Measurements from ENCODE around the gene ADGRD1. TPM values are rescaled to one million over a fixed set of nuclear protein-coding genes. Genes with fewer than 3 reads are reported as not detected.

The ADGRD1 gene
- total RNA-seq, 1 donor from 2014 or later, result 35.8 TPM

DNA sequence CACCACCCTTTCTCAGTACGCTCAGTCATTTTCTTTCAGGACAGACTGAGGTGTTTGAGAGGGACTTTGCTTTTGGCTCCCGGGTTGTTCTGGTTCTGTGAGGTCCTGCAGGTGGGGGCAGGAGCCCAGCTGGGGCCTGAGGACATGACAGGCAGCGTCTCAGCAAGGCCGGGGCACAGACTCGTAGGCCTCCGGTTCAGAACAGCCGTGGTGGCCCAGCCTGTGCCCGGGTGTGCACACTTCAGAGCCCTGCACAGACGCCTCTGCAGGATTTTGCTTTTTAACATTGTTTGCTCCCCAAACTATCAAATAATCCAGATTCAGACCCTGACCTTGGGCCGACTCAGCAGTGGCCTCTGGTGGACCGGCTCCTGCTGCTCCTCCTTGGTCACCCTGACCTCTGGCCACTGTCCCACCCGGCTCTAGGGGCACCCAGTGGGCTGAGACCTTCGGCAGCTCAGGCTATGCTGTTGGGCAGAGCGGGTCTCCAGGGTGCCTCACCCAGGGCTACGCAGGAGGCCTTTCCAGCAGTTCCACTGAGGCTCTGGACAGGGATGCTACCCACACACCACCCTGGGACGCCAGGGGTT lies 65.2 kb downstream of the ADGRD1 start:
- intact Hi-C loops (cut with DNase I), result no loop called here
- TF ChIP-seq CTCF (IDR thresholded peaks at IDR 0.05), result no peak
- no peak for TF ChIP-seq POLR2AphosphoS5 (IDR thresholded peaks at IDR 0.05; ENCODE audit: insufficient read depth in 1 of 2, low read depth in 1 of 2)
- no peak for TF ChIP-seq POLR2A (IDR thresholded peaks at IDR 0.05)
- H3K9me3 ChIP-seq, result no peaks in the 10 kb centered on the region
- no peaks in the 10 kb centered on the region for H3K36me3 ChIP-seq
- H3K27ac ChIP-seq, result no peak overlapping the region
- H3K4me1 ChIP-seq, result peaks cover 8% of the 10 kb centered on the region
- H3K27me3 ChIP-seq, result no peaks in the 10 kb centered on the region
- no peak overlapping the region for H3K4me3 ChIP-seq
- DNase-seq (ENCODE audit: extremely low spot score in 2 of 2), result no peak

GRCh38 chr12:131020326-131021153 lies 66.8 kb downstream of the ADGRD1 start:
- TF ChIP-seq POLR2AphosphoS5 (IDR thresholded peaks at IDR 0.05; ENCODE audit: insufficient read depth in 1 of 2, low read depth in 1 of 2) (no peak), POLR2A (IDR thresholded peaks at IDR 0.05) (no peak), CTCF (IDR thresholded peaks at IDR 0.05) (no peak)
- Histone ChIP-seq H3K36me3 (no peaks in the 10 kb centered on the region), H3K27ac (no peak overlapping the region), H3K9me3 (no peaks in the 10 kb centered on the region), H3K4me1 (peaks cover 8% of the 10 kb centered on the region), H3K27me3 (no peaks in the 10 kb centered on the region), H3K4me3 (no peak overlapping the region)
- DNase-seq (ENCODE audit: extremely low spot score in 2 of 2), result no peak
- intact Hi-C loops (cut with DNase I), result no loop called here

- Histone ChIP-seq H3K4me1 (peaks cover 8% of the 10 kb centered on the region), H3K9me3 (no peaks in the 10 kb centered on the region), H3K36me3 (no peaks in the 10 kb centered on the region), H3K4me3 (no peak overlapping the region), H3K27me3 (no peaks in the 10 kb centered on the region), H3K27ac (no peak overlapping the region)
- TF ChIP-seq POLR2AphosphoS5 (IDR thresholded peaks at IDR 0.05; ENCODE audit: insufficient read depth in 1 of 2, low read depth in 1 of 2) (no peak), POLR2A (IDR thresholded peaks at IDR 0.05) (no peak), CTCF (IDR thresholded peaks at IDR 0.05) (no peak)
- intact Hi-C loops (cut with DNase I), result no loop called here
- no peak for DNase-seq (ENCODE audit: extremely low spot score in 2 of 2)
Measured at GRCh38 chr12:131021154-131021541, 67.4 kb downstream of the ADGRD1 start.

DNA sequence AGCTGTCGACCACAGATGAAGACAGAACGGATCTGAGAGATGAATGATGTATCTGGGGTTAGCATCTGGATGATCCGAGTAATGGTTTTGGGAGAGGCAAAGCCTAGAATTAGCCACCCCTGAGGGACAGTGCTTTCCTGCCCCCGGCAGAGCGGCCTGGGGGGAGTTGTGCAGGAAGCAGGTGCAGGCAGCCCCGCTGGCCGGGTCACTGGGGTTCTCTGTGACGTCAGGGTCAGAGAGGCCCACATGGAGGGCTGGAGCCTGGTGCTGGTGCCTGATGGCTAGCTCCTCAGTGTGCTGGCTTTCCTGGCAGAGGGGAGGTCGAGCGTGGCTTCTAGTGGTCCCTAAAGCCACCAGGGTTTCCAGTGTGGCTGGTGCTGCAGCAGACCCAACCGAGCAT lies 70.3 kb downstream of the ADGRD1 start:
- Histone ChIP-seq H3K27me3 (no peaks in the 10 kb centered on the region), H3K36me3 (no peaks in the 10 kb centered on the region), H3K27ac (no peak overlapping the region), H3K9me3 (no peaks in the 10 kb centered on the region), H3K4me3 (no peak overlapping the region), H3K4me1 (peaks cover 13% of the 10 kb centered on the region)
- TF ChIP-seq POLR2AphosphoS5 (IDR thresholded peaks at IDR 0.05; ENCODE audit: insufficient read depth in 1 of 2, low read depth in 1 of 2) (no peak), CTCF (IDR thresholded peaks at IDR 0.05) (no peak), POLR2A (IDR thresholded peaks at IDR 0.05) (no peak)
- intact Hi-C loops (cut with DNase I), result no loop called here
- DNase-seq (ENCODE audit: extremely low spot score in 2 of 2), result no peak

DNA sequence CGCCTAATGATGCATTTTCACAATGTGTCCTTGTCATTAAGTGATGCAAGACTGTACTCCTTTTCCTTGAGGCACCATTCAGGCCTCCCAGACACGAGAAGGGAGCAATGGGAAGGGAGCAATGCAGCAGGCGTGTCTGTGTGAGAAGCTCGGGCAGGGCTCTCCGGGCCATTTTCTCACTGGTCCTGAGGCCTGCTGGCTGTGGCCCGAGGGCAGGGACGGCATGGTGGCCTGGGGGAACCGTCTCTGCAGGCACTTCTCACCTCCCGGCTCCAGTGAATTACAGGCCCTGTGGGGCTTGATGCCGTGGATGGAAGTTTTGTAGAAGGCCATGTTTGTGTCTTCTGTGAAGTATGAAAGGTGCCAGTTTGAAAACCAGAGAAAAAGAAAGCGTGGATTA lies 71.0 kb downstream of the ADGRD1 start:
- intact Hi-C loops (cut with DNase I), result no loop called here
- no peak overlapping the region for H3K27ac ChIP-seq
- H3K9me3 ChIP-seq, result no peaks in the 10 kb centered on the region
- no peak for DNase-seq (ENCODE audit: extremely low spot score in 2 of 2)
- peaks cover 14% of the 10 kb centered on the region for H3K4me1 ChIP-seq
- no peak for TF ChIP-seq POLR2A (IDR thresholded peaks at IDR 0.05)
- TF ChIP-seq POLR2AphosphoS5 (IDR thresholded peaks at IDR 0.05; ENCODE audit: insufficient read depth in 1 of 2, low read depth in 1 of 2), result no peak
- no peaks in the 10 kb centered on the region for H3K27me3 ChIP-seq
- H3K4me3 ChIP-seq, result no peak overlapping the region
- H3K36me3 ChIP-seq, result no peaks in the 10 kb centered on the region

All from vagina (tissue), 2 donors.